ENCODE measurements around the gene RFPL4A.
"Not testable (repeated sequence)": the region's sequence is repeated elsewhere in the genome, so short reads cannot be mapped to it uniquely, and the experiment has no call there.

RFPL4A gene

DNA sequence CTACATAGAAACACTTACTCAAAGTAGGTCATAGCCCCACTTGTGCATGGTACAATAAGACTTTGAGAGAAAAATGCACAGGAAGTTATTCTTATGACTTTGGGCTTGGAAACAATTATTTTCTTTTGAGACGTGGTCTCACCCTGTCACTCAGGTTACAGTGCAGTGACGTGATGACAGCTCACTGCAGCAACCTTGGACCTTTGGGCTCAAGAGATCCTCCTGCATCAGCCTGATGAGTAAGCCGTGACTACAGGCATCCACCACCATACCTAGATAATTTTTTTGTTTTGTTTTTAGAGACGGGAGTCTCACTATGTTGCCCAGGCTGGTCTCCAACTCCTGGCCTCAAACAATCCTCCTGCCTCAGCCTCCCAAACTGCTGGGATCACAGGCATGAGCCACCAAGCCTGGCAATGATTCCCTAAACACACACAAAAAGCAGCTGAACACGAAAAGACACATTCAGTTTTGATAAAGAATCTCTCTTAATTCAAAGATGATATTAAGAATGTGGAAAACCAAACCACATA is 38.6 kb upstream of the RFPL4A start:
- Mint-ChIP-seq H3K27me3 (ENCODE audit: low read depth) (peaks cover 10% of the 10 kb centered on the region), H3K27ac (no peak overlapping the region), H3K4me3 (no peak overlapping the region), H3K36me3 (ENCODE audit: low read depth) (no peaks in the 10 kb centered on the region), H3K4me1 (no peaks in the 10 kb centered on the region), H3K9me3 (peaks cover 44% of the 10 kb centered on the region)
- TF ChIP-seq, protein P1, sequence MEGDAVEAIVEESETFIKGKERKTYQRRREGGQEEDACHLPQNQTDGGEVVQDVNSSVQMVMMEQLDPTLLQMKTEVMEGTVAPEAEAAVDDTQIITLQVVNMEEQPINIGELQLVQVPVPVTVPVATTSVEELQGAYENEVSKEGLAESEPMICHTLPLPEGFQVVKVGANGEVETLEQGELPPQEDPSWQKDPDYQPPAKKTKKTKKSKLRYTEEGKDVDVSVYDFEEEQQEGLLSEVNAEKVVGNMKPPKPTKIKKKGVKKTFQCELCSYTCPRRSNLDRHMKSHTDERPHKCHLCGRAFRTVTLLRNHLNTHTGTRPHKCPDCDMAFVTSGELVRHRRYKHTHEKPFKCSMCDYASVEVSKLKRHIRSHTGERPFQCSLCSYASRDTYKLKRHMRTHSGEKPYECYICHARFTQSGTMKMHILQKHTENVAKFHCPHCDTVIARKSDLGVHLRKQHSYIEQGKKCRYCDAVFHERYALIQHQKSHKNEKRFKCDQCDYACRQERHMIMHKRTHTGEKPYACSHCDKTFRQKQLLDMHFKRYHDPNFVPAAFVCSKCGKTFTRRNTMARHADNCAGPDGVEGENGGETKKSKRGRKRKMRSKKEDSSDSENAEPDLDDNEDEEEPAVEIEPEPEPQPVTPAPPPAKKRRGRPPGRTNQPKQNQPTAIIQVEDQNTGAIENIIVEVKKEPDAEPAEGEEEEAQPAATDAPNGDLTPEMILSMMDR (IDR thresholded peaks at IDR 0.05; ENCODE audit: unreplicated experiment in 3 of 3) = no peak

DNA sequence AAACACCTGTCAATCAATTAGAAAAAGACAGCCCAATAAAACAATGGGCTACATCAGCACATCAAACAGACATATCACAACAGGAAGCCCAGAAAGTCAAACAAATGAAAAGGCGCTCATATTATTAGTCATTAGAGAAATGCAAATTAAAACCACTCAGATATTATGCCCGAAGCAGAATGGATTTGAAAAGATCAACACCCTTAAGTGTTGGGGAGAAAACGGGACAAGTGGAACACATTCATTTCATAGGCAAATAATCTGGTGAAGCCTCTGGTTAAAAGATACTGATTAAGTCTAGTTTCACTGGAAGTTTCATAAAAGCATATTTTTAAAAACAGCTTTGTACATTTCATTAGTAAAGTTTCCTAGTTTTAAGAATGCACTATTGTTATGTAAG is 38.1 kb upstream of the RFPL4A start:
- Mint-ChIP-seq H3K27ac (no peak overlapping the region), H3K4me1 (no peaks in the 10 kb centered on the region), H3K9me3 (peaks cover 44% of the 10 kb centered on the region), H3K36me3 (ENCODE audit: low read depth) (no peaks in the 10 kb centered on the region), H3K27me3 (ENCODE audit: low read depth) (peaks cover 16% of the 10 kb centered on the region), H3K4me3 (no peak overlapping the region)
- TF ChIP-seq, protein P1 (IDR thresholded peaks at IDR 0.05; ENCODE audit: unreplicated experiment in 3 of 3) = no peak

DNA sequence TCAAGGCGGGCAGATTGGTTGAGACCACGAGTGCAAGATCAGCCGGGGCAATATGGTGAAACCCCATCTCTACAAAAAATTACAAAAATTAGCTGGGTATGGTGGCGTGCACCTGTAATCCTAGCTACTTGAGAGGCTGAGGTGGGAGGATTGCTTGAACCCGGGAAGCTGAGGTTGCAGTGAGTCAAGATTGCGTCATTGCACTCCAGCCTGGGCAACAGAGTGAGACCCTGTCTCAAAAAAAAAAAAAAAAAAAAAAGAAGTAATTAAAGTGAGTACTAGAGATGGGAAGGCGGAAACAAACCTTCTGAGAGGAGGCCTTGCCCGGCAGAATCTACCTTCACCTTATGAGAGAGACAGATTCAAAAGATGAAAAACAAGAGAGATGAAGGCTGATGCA is 35.4 kb upstream of the RFPL4A start:
- peaks cover 15% of the 10 kb centered on the region for H3K27me3 Mint-ChIP-seq (ENCODE audit: low read depth)
- H3K4me3 Mint-ChIP-seq = no peak overlapping the region
- no peak overlapping the region for H3K27ac Mint-ChIP-seq
- H3K9me3 Mint-ChIP-seq = peaks cover 34% of the 10 kb centered on the region
- TF ChIP-seq, protein P1 (IDR thresholded peaks at IDR 0.05; ENCODE audit: unreplicated experiment in 3 of 3) = no peak
- H3K4me1 Mint-ChIP-seq = no peaks in the 10 kb centered on the region
- no peaks in the 10 kb centered on the region for H3K36me3 Mint-ChIP-seq (ENCODE audit: low read depth)

DNA sequence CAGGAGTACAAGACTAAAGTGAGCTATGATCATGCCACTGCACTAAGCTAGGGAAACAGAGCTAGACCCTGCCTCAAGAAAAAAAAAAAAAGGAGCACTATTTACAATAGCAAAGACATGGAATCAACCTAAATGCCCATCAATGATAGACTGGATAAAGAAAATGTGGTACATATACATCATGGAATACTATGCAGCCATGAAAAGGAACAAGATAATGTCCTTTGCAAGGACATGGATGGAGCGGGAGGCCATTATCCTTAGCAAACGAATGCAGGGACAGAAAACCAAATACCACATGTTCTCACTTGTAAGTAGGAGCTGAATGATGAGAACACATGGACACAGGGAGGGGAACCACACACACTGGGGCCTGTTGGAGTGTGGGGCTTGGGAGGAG is 28.5 kb upstream of the RFPL4A start:
- not testable (repeated sequence) for H3K4me3 Mint-ChIP-seq; H3K4me1 Mint-ChIP-seq; H3K36me3 Mint-ChIP-seq (ENCODE audit: low read depth); H3K9me3 Mint-ChIP-seq; H3K27ac Mint-ChIP-seq
- H3K27me3 Mint-ChIP-seq (ENCODE audit: low read depth) = peaks cover 13% of the 10 kb centered on the region

DNA sequence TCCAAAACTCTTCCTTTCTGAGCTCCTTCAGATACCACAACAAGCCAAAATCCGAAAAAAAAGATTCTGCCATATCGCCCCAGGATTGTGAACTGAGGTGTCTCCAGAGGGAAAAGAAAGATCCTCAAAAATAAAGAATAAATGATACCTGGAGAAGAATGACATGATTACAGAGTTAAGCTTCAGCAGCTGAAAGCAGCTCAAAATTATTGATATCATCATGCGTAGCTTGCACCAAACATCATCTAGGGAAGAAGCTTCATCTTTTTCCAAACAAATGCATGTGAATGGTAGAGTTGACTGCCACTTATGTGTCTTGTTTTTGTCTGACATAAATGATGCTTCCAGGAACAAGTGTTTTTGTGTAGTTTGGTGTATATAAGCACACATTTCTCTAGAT is 20.6 kb upstream of the RFPL4A start, which contains the start of gene NLRP9:
TSS of gene NLRP9 (minus strand) at position 101 of the 400 bp plus-strand sequence. CDS start at position 73, 28 bp downstream.
- H3K4me1 Mint-ChIP-seq = no peaks in the 10 kb centered on the region
- H3K27ac Mint-ChIP-seq = no peak within 1 kb of the TSS
- H3K9me3 Mint-ChIP-seq = peaks cover 19% of the 10 kb centered on the region
- TF ChIP-seq, protein P1 (IDR thresholded peaks at IDR 0.05; ENCODE audit: unreplicated experiment in 3 of 3) = no peak
- H3K27me3 Mint-ChIP-seq (ENCODE audit: low read depth) = no peaks in the 10 kb centered on the region
- H3K4me3 Mint-ChIP-seq = no peak within 1 kb of the TSS
- H3K36me3 Mint-ChIP-seq (ENCODE audit: low read depth) = no peaks in the 10 kb centered on the region

DNA sequence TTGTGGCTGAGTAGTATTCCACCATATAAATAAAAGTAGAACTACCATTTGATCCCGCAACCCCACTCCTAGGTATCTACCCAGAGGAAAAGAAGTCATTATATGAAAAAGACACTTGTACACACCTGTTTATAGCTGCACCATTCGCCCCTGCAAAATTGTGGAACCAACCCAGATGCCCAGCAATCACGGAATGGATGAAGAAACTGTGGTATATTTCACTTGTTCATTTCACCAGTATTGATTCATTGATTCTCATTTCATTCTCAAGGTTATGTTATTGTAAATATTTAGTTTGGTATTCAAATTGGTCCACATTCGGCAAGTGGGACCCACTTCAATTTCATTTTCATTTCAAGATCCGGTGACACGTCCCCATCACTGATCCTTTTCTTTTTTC is 8.2 kb upstream of the RFPL4A start:
- Mint-ChIP-seq H3K27me3 (ENCODE audit: low read depth) (no peaks in the 10 kb centered on the region), H3K4me3 (no peak overlapping the region), H3K36me3 (ENCODE audit: low read depth) (no peaks in the 10 kb centered on the region), H3K4me1 (no peaks in the 10 kb centered on the region), H3K27ac (no peak overlapping the region), H3K9me3 (peaks cover 30% of the 10 kb centered on the region)
- TF ChIP-seq, protein P1 (IDR thresholded peaks at IDR 0.05; ENCODE audit: unreplicated experiment in 3 of 3) = no peak
